COLO668 (cell line): ENCODE results near the gene QKI.

Experiments
- DNase-seq: peaks from one replicate; lab custom pipeline; 2025; ENCODE audit not compliant: unreplicated experiment; lab: John Stamatoyannopoulos, UW

QKI gene

GRCh38 chr6:163605385-163606097, 191.0 kb downstream of the QKI start:
- DNase-seq: no peak

- no peak for DNase-seq
These were observed 193.3 kb downstream of the QKI start for GRCh38 chr6:163607792-163608191.

- no peak for DNase-seq
These were observed 193.7 kb downstream of the QKI start for GRCh38 chr6:163608204-163608644.

GRCh38 chr6:163612200-163612599, 197.7 kb downstream of the QKI start:
- no peak for DNase-seq

GRCh38 chr6:163613025-163613424, 198.5 kb downstream of the QKI start:
- DNase-seq: no peak

- DNase-seq: no peak
These were observed 199.2 kb downstream of the QKI start for GRCh38 chr6:163613668-163614067.

- DNase-seq: no peak
These were observed 201.9 kb downstream of the QKI start for GRCh38 chr6:163616452-163616851.

- DNase-seq: no peak
These were observed 203.0 kb downstream of the QKI start for GRCh38 chr6:163617549-163617948.

GRCh38 chr6:163620101-163620500, 205.6 kb downstream of the QKI start:
- DNase-seq: no peak

- no peak for DNase-seq
These were observed 206.3 kb downstream of the QKI start for GRCh38 chr6:163620670-163621330.

GRCh38 chr6:163625265-163625664, 210.7 kb downstream of the QKI start:
- DNase-seq: no peak

GRCh38 chr6:163626073-163626867, 211.8 kb downstream of the QKI start:
- DNase-seq: no peak

- DNase-seq: no peak
These were observed 212.9 kb downstream of the QKI start for GRCh38 chr6:163627274-163628062.
